GM21737 (cell line): ENCODE measurements around the gene SKIC8.
"Not testable (repeated sequence)": the region's sequence is repeated elsewhere in the genome, so short reads cannot be mapped to it uniquely, and the experiment has no call there.

Source experiments
- ATAC-seq: cut with Tn5 transposase; IDR thresholded peaks from one replicate; pipeline ENCODE4 v1.9.1; 2021; ENCODE audit warnings: mild to moderate bottlenecking, moderate library complexity; ENCODE audit not compliant: unreplicated experiment

SKIC8 gene

GRCh38 chr15:78259232-78259631 is 40.2 kb downstream of the SKIC8 start:
- no peak for ATAC-seq

DNA sequence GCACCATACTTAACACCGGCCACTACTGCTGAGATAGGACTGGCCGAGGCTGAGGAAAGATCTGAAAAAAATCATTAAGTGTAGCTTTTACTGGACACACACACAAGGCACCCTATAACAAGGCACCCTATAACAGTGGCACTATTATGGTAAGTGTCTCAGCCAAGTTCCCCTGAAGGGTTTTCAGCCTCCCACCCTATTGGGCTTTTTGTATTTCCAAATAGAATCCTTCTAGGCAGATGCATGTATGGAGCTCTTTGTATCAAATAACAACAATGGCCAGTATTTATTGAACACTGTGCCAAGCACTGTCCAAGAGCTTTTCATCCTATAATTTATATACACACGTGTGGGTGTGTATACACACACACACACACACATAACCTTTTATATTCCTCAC is 41.7 kb downstream of the SKIC8 start:
- no peak for ATAC-seq

GRCh38 chr15:78256044-78256437 is 43.4 kb downstream of the SKIC8 start:
- ATAC-seq = no peak

- ATAC-seq = no peak
Observed at GRCh38 chr15:78255421-78256043, 43.9 kb downstream of the SKIC8 start.

DNA sequence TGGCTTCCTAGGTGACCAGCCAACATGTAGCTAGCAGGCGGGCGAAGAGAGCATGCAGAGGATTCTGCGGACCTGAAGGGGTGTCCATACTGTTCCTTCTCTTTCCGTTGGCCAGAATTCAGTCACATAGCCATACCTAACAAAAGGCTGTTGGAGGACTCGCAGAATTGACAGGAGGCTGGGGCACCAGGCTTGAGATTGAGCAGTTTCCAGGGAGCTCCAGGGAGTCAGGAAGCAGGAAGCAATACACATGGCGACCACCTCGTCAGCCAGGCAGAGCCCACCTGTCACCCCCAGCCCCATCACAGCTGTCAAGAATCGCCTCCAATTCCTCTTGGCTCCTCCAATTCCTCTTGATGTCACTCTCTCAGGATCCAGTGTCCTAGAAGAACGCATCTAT is 48.3 kb downstream of the SKIC8 start:
- no peak for ATAC-seq

DNA sequence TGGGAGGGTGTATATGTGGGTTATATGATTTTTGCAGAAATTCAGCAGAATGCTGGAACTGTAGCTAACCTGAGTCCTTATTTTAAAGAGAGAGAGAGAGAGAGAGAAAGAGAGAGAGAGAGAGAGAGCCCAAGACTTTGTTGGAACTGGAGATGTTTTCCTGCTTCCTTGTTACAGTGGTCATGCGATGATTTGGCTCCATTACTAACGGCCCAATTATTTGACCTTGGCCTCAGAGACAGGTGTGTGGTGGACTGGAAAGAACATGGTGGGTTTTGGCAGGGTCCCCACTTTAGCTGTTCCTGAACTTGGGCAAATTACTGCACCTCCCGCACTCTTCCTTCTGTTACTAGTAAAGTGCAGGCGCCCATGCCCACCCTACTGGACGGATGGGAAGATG is 50.3 kb downstream of the SKIC8 start:
- no peak for ATAC-seq

DNA sequence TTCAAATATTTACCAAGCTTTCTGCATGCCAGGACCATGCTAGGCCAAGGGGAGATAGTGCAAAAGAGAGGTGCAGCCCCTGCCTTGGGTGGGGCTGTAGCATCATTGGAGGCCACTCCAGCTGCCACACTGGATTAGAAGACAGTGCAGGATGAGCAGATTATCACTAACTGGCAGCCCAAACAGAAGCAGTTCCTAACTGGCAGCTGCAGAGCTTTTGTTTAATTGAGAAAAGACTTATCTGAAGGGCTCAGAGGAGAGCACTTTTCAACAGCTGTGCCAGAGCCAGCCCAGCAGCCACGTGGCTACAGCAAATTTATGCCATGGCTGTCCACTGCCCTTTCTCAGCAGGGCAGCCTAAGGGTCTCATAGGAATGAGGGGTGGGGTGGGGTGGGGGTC is 51.5 kb downstream of the SKIC8 start:
- ATAC-seq = no peak

- ATAC-seq = not testable (repeated sequence)
Observed at GRCh38 chr15:78245976-78246620, 53.3 kb downstream of the SKIC8 start.

- ATAC-seq = not testable (repeated sequence)
Observed at GRCh38 chr15:78245392-78245791, 54.0 kb downstream of the SKIC8 start.

- no peak for ATAC-seq
Observed at GRCh38 chr15:78244893-78245292, 54.5 kb downstream of the SKIC8 start.

DNA sequence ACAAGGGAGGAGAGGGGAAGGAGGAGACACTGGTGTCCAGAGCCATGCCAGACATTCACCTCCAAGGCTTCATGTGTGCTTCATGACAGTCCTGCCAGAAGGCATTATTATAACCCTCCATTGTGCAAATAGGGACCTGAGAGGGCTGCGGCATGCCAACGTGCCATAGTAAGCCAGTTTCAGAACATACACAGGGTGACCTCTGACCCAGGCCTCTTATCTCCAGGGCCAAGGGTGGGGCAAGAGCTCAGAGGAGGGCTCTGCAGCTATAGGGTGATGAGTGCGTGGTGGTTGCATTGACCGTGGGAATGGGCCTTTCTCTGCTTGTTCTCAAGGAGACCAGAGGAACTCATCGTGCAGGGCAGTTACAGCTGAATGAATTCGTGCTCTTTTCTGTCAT is 55.3 kb downstream of the SKIC8 start:
- ATAC-seq = no peak

DNA sequence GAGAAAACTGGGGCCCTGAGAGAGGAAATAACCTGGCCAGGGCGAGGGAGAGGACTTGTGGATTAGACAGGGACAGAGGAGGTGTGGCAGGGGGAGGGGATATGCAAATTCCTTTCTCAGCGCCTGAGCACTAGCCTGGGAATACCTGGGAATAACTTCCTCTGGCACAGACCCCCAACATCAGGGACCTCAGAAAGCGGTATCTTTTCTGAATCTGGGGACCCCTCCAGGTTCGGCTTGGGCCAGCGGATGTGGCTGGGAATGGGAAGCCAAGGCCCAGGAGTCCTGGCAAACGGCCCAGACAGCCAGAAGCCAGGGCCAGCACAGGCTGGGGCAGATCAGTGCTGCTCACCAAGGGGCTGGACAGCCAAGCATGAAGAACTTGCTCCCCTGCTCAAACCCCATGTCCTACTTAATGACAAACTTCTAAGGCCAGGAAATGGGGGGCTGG is 55.9 kb downstream of the SKIC8 start:
- ATAC-seq = no peak

DNA sequence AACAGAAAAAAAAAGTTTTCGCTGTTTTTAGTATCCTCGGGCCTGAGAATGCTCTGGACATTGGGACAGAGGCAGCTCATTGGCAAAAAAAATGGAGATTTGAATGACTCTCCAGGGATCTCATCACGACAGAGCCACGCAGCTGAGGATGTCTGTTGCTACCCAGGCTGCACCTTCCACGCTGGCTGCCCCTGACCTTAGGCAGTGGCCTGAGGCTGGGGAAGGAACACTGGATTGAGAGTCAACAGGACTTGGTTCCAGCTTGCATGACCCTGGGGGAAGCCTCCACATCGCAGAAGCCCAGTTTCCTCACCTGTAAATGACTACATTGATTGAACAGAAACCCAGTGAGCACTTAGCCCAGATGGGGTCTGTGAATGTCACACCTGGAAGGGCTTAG is 56.4 kb downstream of the SKIC8 start:
- no peak for ATAC-seq

- ATAC-seq = no peak
Observed at GRCh38 chr15:78242128-78242527, 57.3 kb downstream of the SKIC8 start.

DNA sequence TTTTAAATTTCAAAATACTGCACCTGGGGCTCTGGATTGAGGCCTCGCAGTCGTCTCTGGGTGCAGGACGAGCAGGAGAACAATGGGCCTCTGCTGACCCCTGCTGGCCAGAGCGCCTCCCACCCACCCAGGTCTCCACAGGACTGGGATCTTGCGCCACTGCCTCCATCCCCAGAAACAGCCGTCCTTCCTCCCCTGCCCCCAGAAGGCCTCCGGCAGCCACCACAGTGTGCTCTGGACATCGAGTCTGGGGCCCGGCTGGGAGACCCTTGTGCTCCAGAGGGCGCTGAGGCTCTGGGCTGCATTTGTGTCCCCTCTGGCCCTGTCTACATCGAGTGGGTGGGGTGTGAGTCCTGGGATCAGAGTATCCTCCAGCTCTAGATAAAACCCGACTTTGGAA is 58.4 kb downstream of the SKIC8 start:
- no peak for ATAC-seq

DNA sequence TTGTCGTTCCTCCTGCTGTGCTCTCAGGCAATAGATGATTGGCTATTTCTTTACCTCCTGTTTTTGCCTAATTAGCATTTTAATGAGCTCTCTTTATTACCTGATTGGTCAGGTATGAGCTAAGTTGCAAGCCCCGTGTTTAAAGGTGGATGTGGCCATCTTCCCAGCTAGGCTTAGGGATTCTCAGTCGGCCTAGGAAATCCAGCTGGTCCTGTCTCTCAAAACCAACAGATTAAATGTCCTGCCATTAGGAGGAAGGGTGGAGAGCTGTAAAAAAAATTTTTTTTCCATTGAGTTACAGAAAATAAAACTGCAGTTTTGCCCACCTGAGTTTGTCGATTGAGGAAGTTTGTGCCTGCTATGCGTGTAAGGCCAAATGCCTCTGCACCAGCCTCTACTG is 59.6 kb downstream of the SKIC8 start:
- no peak for ATAC-seq

GRCh38 chr15:78237146-78237545 is 62.3 kb downstream of the SKIC8 start:
- ATAC-seq = no peak

DNA sequence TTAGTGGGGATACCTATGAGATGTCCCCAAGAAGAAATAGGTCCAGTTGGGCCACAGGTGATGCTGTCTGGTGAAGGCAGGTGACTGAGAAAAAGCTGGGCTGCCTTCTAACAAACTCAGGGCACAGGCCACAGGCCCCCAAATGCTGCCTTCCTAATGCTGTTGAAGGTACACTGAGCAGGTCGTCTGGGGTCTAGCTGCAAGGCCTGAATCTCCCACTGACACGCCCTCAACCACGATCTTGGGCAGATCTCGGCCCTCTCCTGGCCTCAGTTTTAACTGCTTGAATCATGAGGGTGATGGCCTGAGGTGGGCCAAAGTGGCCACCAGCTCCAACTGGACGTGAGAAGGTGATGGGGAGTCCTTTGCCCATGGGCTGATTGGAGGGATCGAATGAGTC is 62.9 kb downstream of the SKIC8 start:
- ATAC-seq = no peak

GRCh38 chr15:78234515-78235040 is 64.8 kb downstream of the SKIC8 start, which contains the start of gene ACSBG1:
Gene ACSBG1, minus strand, starts transcription at chr15:78234565. Its CDS starts 64 bp downstream, at chr15:78234501.
- ATAC-seq = no peak

DNA sequence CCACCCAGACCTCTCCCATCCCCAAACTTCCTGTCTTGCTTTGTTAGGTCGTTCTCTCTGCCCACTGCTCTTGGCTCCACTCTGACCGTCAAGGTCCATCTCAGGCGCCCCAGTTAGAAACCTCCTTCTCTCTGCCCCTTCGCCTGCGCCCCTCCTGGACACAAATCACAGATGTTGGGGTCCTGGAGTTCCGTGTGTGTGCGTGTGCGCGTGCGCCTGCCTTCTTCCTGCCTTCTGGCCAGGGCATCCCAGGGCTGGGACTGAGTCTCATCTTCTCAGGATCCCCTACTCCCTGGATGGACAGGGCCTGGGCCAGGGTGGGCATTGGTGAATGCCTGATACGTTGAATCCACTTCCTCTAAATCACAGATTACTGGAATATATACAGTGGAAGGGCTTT is 65.9 kb downstream of the SKIC8 start:
- no peak for ATAC-seq
